Measurements from ENCODE around the gene ENOX1. TPM values are rescaled to one million over a fixed set of nuclear protein-coding genes. Genes with fewer than 3 reads are reported as not detected.

The ENOX1 gene
- polyA plus RNA-seq, 1 donor (not counting 4 experiments of a cell fraction or from before 2014, with no cell fraction given), result 1.1 TPM

DNA sequence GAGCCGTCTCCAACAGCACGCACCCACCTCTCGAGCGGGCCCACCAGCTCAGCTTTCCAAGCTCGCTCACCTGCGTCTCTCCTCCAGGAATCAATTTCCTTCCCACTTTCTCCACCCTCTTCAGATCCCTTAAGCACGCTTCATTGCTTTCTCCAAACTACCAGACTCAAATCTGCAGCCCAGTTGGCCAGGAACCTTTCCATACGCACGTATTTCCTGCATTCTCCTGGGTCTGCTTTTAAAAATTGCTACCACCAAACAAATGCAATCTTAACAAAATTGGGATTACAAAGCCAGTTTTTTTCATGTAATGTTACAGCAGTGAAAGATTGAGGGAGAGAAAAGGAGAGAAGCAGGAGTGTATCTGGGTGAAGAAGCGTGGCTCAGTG, 1.5 kb downstream of the ENOX1 start:
- Histone ChIP-seq H3K4me1 (ENCODE audit: control insufficient read depth, extremely low read depth, insufficient read depth, low read length) (peaks cover 23% of the 10 kb centered on the region), H2AFZ (ENCODE audit: control insufficient read depth, low read length) (peak overlapping the region; percentile 91), H4K20me1 (ENCODE audit: control insufficient read depth, extremely low read depth, insufficient read depth, low read length) (no peaks in the 10 kb centered on the region), H3K9me3 (ENCODE audit: control insufficient read depth, low read depth, low read length) (no peaks in the 10 kb centered on the region), H3K9ac (ENCODE audit: control insufficient read depth, extremely low read depth, insufficient read depth, low read length) (peak overlapping the region; percentile 28), H3K9me1 (ENCODE audit: control insufficient read depth, extremely low read depth, insufficient read depth, low read length) (no peaks in the 10 kb centered on the region), H3K79me2 (ENCODE audit: control insufficient read depth, insufficient read depth, low read length) (no peaks in the 10 kb centered on the region), H3K27me3 (ENCODE audit: control insufficient read depth, extremely low read depth, insufficient read depth, low read length) (no peaks in the 10 kb centered on the region), H3K36me3 (ENCODE audit: control insufficient read depth in 2 of 2, extremely low read depth in 1 of 2, insufficient read depth in 2 of 2, low read length in 2 of 2) (no peaks in the 10 kb centered on the region), H3K4me3 (ENCODE audit: control insufficient read depth in 2 of 3, extremely low read depth in 1 of 3, insufficient read depth in 2 of 3, low read depth in 1 of 3, low read length in 3 of 3) (peak overlapping the region; percentile 63 to 80 (median 74)), H3K4me2 (ENCODE audit: control insufficient read depth, extremely low read depth, insufficient read depth, low read depth, low read length) (peak overlapping the region; percentile 96), H3K27ac (ENCODE audit: control insufficient read depth, insufficient read depth, low read length) (peak overlapping the region; percentile 20)
- TF ChIP-seq, protein P1, sequence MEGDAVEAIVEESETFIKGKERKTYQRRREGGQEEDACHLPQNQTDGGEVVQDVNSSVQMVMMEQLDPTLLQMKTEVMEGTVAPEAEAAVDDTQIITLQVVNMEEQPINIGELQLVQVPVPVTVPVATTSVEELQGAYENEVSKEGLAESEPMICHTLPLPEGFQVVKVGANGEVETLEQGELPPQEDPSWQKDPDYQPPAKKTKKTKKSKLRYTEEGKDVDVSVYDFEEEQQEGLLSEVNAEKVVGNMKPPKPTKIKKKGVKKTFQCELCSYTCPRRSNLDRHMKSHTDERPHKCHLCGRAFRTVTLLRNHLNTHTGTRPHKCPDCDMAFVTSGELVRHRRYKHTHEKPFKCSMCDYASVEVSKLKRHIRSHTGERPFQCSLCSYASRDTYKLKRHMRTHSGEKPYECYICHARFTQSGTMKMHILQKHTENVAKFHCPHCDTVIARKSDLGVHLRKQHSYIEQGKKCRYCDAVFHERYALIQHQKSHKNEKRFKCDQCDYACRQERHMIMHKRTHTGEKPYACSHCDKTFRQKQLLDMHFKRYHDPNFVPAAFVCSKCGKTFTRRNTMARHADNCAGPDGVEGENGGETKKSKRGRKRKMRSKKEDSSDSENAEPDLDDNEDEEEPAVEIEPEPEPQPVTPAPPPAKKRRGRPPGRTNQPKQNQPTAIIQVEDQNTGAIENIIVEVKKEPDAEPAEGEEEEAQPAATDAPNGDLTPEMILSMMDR (optimal IDR thresholded peaks at IDR 0.05 in 1 of 3, IDR thresholded peaks at IDR 0.05 in 1 of 3, conservative IDR thresholded peaks at IDR 0.05 in 1 of 3; ENCODE audit: extremely low read depth in 1 of 3, insufficient read depth in 2 of 3, low read length in 3 of 3), result no peak
- no peak for TF ChIP-seq EZH2 (IDR thresholded peaks at IDR 0.05; ENCODE audit: low read length)
- FAIRE-seq, result peak; percentile 65
- DNase-seq (ENCODE audit: low read depth, low spot score), result no peak
- dilution Hi-C loops (cut with MboI; ENCODE audit: extremely low pct_ligation_motif_present, low sequenced_read_pairs), result no loop called here

DNA sequence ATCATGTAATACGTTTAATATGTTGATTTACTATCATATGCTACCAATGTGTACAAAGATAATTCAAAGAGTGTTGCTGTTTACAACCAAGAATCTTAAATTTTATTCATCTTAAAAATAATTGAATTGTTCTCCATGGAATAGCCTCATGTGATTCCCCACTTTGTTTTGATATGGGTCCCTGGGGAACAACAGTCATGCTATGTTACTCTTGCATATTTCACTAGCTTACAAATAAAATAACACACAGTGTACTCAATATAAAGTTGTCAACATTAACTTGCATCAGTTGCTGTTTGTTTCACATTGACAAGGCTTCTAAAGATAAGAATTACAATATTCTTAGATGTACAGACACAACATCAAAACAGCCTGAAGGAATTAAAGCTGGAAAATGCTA, 2.3 kb downstream of the ENOX1 start:
- peak overlapping the region; percentile 96 for H3K4me2 ChIP-seq (ENCODE audit: control insufficient read depth, extremely low read depth, insufficient read depth, low read depth, low read length)
- dilution Hi-C loops (cut with MboI; ENCODE audit: extremely low pct_ligation_motif_present, low sequenced_read_pairs), result no loop called here
- FAIRE-seq (no peak), DNase-seq (ENCODE audit: low read depth, low spot score) (no peak)
- TF ChIP-seq, protein P1 (optimal IDR thresholded peaks at IDR 0.05 in 1 of 3, IDR thresholded peaks at IDR 0.05 in 1 of 3, conservative IDR thresholded peaks at IDR 0.05 in 1 of 3; ENCODE audit: extremely low read depth in 1 of 3, insufficient read depth in 2 of 3, low read length in 3 of 3), result no peak
- no peak for TF ChIP-seq EZH2 (IDR thresholded peaks at IDR 0.05; ENCODE audit: low read length)
- no peak overlapping the region for H3K27ac ChIP-seq (ENCODE audit: control insufficient read depth, insufficient read depth, low read length)
- H3K27me3 ChIP-seq (ENCODE audit: control insufficient read depth, extremely low read depth, insufficient read depth, low read length), result no peaks in the 10 kb centered on the region
- H2AFZ ChIP-seq (ENCODE audit: control insufficient read depth, low read length), result no peak overlapping the region
- H3K36me3 ChIP-seq (ENCODE audit: control insufficient read depth in 2 of 2, extremely low read depth in 1 of 2, insufficient read depth in 2 of 2, low read length in 2 of 2), result no peaks in the 10 kb centered on the region
- no peak overlapping the region for H3K9ac ChIP-seq (ENCODE audit: control insufficient read depth, extremely low read depth, insufficient read depth, low read length)
- peaks cover 23% of the 10 kb centered on the region for H3K4me1 ChIP-seq (ENCODE audit: control insufficient read depth, extremely low read depth, insufficient read depth, low read length)
- no peaks in the 10 kb centered on the region for H3K9me1 ChIP-seq (ENCODE audit: control insufficient read depth, extremely low read depth, insufficient read depth, low read length)
- H4K20me1 ChIP-seq (ENCODE audit: control insufficient read depth, extremely low read depth, insufficient read depth, low read length), result no peaks in the 10 kb centered on the region
- no peak overlapping the region for H3K4me3 ChIP-seq (ENCODE audit: control insufficient read depth in 2 of 3, extremely low read depth in 1 of 3, insufficient read depth in 2 of 3, low read depth in 1 of 3, low read length in 3 of 3)
- no peaks in the 10 kb centered on the region for H3K79me2 ChIP-seq (ENCODE audit: control insufficient read depth, insufficient read depth, low read length)
- H3K9me3 ChIP-seq (ENCODE audit: control insufficient read depth, low read depth, low read length), result no peaks in the 10 kb centered on the region

Measured in keratinocyte (primary cell).